Lung microvascular endothelial cell (primary cell): Measurements from ENCODE around the gene TMEM50A. TPM values are rescaled to one million over a fixed set of nuclear protein-coding genes. Genes with fewer than 3 reads are reported as not detected.
"Not testable (repeated sequence)": the region's sequence is repeated elsewhere in the genome, so short reads cannot be mapped to it uniquely, and the experiment has no call there.

Source experiments
- DNase-seq, 2 donors: peaks; one replicate each; pipeline versions ENCODE4 v3.0.0 to v3.0.0-alpha.2; 2010; ENCODE audit warnings: low read depth in 2 of 2
- total RNA-seq: library from RNA; depleted of rRNA; stranded (reverse); fragments of >200 nt; gene quantifications from 2 replicates; pipeline ENCODE4 v1.2.1, GENCODE V29; 2014

The TMEM50A gene
- 238 and 366 TPM in 2 replicates for total RNA-seq

- DNase-seq = peak; percentile 86 to 91
These were observed at the start of gene TMEM50A for GRCh38 chr1:25338188-25338981. Gene TMEM50A (plus strand): TSS chr1:25338334. CDS start chr1:25340487, 2,153 bp downstream.

GRCh38 chr1:25288573-25289101 lies 49.5 kb upstream of the TMEM50A start:
- DNase-seq = not testable (repeated sequence)

DNA sequence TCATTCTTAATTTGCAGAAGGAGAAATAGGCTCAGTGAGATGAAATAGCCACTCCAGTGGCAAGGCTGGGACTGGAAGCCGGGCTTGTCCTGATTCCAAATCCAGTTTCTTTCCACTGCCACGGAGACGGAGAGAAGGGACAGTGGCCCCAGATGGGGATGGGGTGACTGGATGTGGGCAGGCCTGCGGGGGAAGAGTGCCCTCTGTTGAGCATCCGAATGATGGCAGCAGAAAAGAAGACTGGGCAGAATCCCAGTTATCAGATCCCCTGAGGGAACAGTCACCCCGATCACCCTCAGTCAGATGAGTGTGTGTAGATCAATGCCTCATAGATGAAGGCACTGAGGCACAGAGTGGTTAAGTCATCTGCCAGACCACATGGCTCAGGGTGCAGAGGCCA lies 48.1 kb upstream of the TMEM50A start:
- DNase-seq = not testable (repeated sequence)

- not testable (repeated sequence) for DNase-seq
These were observed 44.7 kb upstream of the TMEM50A start for GRCh38 chr1:25293426-25293825.

DNA sequence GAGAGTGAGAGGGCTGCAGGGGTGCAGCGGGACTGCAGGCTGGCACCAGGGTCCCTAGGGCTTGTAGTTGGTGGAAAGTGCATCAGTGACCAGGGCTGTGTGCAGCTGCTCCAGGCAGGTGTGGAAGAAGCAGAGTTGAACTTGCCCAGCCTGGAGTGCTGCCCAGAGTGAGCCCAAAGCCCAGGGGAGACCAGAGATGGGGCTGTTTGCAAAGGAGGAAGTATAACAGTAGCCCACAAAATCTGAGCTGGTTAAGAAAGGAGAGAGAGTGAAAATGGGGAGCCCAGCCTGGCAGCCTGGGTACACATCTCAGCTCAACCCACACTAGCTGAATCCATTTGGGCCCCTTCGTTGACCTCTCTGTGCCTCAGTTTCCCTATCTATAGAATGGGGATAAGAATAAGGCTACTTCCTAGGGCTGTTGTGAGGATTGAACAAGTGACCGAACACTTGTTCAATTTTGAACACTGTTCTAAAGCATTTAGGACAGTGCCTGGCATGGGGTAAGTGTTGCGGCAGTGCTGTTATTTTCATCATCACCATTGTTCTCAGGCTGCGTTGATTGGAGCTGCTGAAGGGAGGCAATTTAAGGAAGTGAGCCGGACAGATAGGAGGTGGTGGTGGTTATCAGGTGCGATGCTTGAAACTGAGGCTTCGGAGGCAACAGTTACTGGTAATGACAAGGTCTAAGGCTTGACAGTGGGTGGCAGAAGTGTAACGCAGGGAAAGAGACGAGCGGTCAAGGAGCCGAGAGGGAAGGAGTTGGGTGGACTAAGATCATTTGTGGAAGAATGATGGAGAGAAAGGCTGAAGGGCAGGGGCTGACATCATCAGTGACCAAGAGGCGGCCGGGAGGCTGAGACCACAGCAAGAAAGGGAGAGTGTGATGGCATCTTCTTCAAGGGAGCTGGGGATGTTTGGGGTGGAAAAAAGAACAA lies 43.0 kb upstream of the TMEM50A start:
- not testable (repeated sequence) for DNase-seq

DNA sequence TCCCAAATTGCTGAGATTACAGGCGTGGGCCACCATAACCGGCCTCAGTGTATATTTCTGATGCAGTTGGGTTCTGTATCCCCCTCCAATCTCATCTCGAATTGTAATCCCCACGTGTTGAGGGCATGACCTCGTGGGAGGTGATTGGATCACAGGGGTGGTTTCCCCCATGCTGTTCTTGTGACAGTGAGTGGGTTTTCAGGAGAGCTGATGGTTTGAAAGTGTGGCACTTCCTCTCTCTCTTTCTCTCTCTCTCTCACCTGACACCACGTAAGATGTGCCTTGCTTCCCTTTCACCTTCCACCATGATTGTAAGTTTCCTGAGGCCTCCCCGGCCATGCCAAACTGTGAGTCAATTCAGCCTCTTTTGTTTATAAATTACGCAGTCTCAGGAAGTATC lies 41.6 kb upstream of the TMEM50A start:
- peak in 1 of 2 donors; percentile 35 for DNase-seq

DNA sequence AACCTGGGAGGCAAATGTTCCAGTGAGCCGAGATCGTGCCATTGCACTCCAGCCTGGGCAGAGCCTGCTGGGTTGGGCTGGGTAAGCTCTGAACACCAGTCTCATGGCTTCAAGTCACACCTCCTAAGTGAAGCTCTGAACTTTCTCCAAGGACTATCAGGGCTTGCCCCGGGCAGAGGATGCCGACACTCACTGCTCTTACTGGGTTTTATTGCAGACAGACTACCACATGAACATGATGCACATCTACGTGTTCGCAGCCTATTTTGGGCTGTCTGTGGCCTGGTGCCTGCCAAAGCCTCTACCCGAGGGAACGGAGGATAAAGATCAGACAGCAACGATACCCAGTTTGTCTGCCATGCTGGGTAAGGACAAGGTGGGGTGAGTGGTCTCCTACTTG lies 37.4 kb upstream of the TMEM50A start:
- not testable (repeated sequence) for DNase-seq

- not testable (repeated sequence) for DNase-seq
These were observed 35.8 kb upstream of the TMEM50A start for GRCh38 chr1:25302330-25302729.

DNA sequence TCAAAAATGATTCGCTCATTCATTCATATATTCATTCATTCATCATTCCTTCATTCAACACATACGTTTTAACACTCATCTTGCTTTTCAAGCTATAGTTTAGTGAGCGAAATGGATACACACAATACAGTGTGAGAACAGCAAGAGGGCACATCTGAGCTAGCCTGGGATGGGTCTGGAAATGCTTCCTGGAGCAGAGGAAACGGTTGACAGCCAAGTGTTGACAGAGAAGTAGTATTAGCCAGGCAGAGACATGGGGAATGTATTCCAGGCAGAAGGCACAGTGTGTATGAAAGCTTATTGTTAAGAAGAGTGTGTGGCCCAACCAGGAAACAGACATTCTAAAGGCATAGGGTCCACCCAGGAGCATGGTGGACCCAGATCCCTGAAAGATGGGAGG lies 33.2 kb upstream of the TMEM50A start:
- peak in 1 of 2 donors; percentile 93 for DNase-seq

GRCh38 chr1:25308168-25308567 lies 30.0 kb upstream of the TMEM50A start:
- not testable (repeated sequence) for DNase-seq

GRCh38 chr1:25309085-25309484 lies 29.0 kb upstream of the TMEM50A start:
- not testable (repeated sequence) for DNase-seq

DNA sequence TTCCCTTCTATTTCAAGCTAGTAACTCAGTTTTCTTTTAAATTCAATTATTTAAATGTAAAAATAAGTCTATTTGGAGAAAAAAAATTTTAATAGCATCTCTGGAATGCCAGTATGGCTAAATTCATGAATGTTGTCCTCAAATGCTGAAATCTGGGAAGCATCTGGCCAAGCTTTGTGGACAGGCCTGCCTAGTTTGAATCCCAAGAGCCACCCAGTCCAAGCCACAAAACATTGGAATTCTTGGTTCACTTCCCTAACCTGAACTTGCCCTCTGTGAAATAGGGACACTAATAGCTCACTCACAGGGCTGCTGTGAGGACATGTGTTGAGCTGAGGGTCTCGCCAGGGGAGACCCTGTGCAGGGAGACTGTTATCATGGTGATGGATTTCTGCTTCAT lies 28.6 kb upstream of the TMEM50A start:
- DNase-seq = not testable (repeated sequence)

DNA sequence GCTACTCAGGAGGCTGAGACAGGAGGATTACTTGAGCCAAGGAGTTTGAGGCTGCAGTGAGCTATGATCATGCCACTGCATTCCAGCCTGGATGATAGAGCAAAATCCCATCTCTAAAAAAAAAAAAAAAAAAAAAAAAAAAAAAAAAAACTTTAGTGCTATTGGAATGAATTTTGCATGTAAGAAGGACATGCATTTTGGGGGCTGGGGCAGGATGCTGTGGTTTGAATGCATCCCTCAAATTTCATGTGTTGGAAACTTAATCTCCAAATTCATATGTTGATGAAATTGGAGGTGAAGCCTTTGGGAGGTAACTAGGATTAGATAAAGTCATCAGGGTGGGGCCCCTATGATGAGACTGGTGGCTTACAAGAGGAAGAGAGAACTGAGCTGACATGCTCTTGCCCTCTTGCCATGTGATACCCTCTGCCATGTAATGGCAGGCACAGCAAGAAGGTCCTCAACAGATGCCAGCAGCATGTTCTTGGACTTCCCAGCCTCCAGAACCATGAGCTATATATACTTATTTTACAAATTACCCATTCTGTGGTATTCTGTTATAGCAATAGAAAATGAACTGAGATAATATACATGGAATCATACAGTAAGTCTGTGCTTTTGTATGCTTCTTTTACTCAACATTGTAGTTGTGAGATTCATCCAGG lies 25.2 kb upstream of the TMEM50A start:
- DNase-seq = not testable (repeated sequence)

- DNase-seq = peak in 1 of 2 donors; percentile 98
These were observed 17.7 kb upstream of the TMEM50A start for GRCh38 chr1:25320314-25320938.

GRCh38 chr1:25322127-25322526 lies 16.0 kb upstream of the TMEM50A start:
- not testable (repeated sequence) for DNase-seq

DNA sequence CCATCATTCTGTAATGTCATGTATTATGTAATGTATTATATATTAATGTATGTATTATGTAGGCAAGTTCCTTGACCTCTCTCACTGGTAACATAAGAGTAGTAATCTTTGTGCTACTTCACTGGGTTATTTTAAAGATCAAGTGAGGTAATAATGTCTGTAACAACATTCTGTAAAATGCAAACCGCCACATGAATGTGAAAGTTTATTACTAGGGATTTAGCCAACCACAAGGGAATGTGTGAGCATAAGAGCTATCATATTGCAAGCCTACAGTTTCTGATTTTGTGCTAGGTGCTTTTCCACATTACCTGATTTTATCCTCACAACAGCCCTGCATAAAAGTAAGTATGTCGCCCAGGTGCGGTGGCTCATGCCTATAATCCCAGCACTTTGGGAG lies 13.7 kb upstream of the TMEM50A start:
- not testable (repeated sequence) for DNase-seq

GRCh38 chr1:25327864-25328790 lies 10.0 kb upstream of the TMEM50A start:
- DNase-seq = not testable (repeated sequence)

DNA sequence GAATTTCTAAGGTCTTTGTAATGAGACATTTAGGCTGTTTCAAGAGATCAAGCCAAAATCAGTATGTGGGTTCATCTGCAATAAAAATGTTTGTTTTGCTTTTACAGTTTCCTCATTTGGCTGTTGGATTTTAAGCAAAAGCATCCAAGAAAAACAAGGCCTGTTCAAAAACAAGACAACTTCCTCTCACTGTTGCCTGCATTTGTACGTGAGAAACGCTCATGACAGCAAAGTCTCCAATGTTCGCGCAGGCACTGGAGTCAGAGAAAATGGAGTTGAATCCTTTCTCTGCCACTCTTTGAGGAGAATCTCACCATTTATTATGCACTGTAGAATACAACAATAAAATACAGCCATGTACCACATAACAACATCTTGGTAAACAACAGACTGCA lies 9.3 kb upstream of the TMEM50A start:
- DNase-seq = not testable (repeated sequence)

- peak in 1 of 2 donors; percentile 25 for DNase-seq
These were observed 8.8 kb upstream of the TMEM50A start for GRCh38 chr1:25329336-25329735.

DNA sequence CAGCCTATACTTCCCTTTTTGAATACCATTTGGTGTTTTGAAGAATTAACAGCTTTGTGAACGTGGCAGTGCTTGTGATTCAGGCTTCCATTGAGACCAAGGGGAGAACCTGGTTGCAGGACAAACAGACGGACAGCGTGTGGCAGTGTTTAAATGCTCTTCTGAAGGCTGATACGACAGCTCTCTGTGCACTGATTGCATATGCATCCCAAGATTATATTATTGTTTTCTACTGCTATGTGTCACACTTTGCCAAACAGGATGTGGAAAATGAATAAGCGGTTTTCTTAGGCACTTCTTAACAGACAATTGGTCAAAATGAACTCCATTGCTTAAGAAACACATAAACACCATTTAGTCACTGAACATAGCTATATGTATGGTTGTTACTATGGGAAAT lies 8.2 kb upstream of the TMEM50A start:
- peak in 1 of 2 donors; percentile 65 for DNase-seq
